Measurements from ENCODE around the gene GNG2. TPM values are rescaled to one million over a fixed set of nuclear protein-coding genes. Genes with fewer than 3 reads are reported as not detected.

Gene GNG2
- total RNA-seq, 1 experiment from 2014 or later: 8.6 TPM

GRCh38 chr14:51960866-51961265 is 100.5 kb downstream of the GNG2 start:
- peaks cover 5% of the 10 kb centered on the region; the same call in 1 of the 2 replicates for H3K9me3 ChIP-seq
- H3K4me1 Mint-ChIP-seq (ENCODE audit: low read depth, unreplicated experiment): no peaks in the 10 kb centered on the region
- no peak overlapping the region for H3K4me3 ChIP-seq (ENCODE audit: low read depth, low read length)
- no peaks in the 10 kb centered on the region for H3K36me3 Mint-ChIP-seq (ENCODE audit: insufficient read depth, unreplicated experiment)
- intact Hi-C loops (cut with micrococcal nuclease; ENCODE audit: unreplicated experiment): no loop called here
- CTCF ChIA-PET: no interaction called here
- no peaks in the 10 kb centered on the region for H3K4me1 ChIP-seq
- BruUV-seq (replicated peaks): no TSS peak
- H3K36me3 ChIP-seq (ENCODE audit: control insufficient read depth, insufficient read depth, low read length): no peaks in the 10 kb centered on the region
- no peaks in the 10 kb centered on the region for H3K27me3 ChIP-seq (replicated peaks; ENCODE audit: control insufficient read depth, insufficient read depth, low read length)
- H3K27me3 Mint-ChIP-seq (ENCODE audit: insufficient read depth, unreplicated experiment): no peaks in the 10 kb centered on the region
- DNase-seq: no peak
- POLR2A ChIA-PET: no interaction called here
- H3K4me3 Mint-ChIP-seq (ENCODE audit: unreplicated experiment): no peak overlapping the region
- H3K9me3 Mint-ChIP-seq (ENCODE audit: unreplicated experiment): peaks cover 26% of the 10 kb centered on the region
- no peak for TF ChIP-seq CTCF (IDR thresholded peaks at IDR 0.05; ENCODE audit: insufficient read depth in 1 of 2, low read depth in 1 of 2, low read length in 1 of 2, severe bottlenecking in 1 of 2, unreplicated experiment in 1 of 2)
- H3K27ac Mint-ChIP-seq (ENCODE audit: unreplicated experiment): no peak overlapping the region

- Mint-ChIP-seq H3K4me1 (ENCODE audit: low read depth, unreplicated experiment) (no peaks in the 10 kb centered on the region), H3K9me3 (ENCODE audit: unreplicated experiment) (peaks cover 26% of the 10 kb centered on the region), H3K36me3 (ENCODE audit: insufficient read depth, unreplicated experiment) (no peaks in the 10 kb centered on the region), H3K4me3 (ENCODE audit: unreplicated experiment) (no peak overlapping the region), H3K27ac (ENCODE audit: unreplicated experiment) (no peak overlapping the region), H3K27me3 (ENCODE audit: insufficient read depth, unreplicated experiment) (no peaks in the 10 kb centered on the region)
- Histone ChIP-seq H3K36me3 (ENCODE audit: control insufficient read depth, insufficient read depth, low read length) (no peaks in the 10 kb centered on the region), H3K4me3 (ENCODE audit: low read depth, low read length) (no peak overlapping the region), H3K9me3 (no peaks in the 10 kb centered on the region), H3K4me1 (no peaks in the 10 kb centered on the region), H3K27me3 (replicated peaks; ENCODE audit: control insufficient read depth, insufficient read depth, low read length) (no peaks in the 10 kb centered on the region)
- POLR2A ChIA-PET: no interaction called here
- no TSS peak for BruUV-seq (replicated peaks)
- no peak for TF ChIP-seq CTCF (IDR thresholded peaks at IDR 0.05; ENCODE audit: insufficient read depth in 1 of 2, low read depth in 1 of 2, low read length in 1 of 2, severe bottlenecking in 1 of 2, unreplicated experiment in 1 of 2)
- intact Hi-C loops (cut with micrococcal nuclease; ENCODE audit: unreplicated experiment): no loop called here
- no peak for DNase-seq
- CTCF ChIA-PET: no interaction called here
These were observed 102.3 kb downstream of the GNG2 start for GRCh38 chr14:51962711-51963110.

- intact Hi-C loops (cut with micrococcal nuclease; ENCODE audit: unreplicated experiment): no loop called here
- Histone ChIP-seq H3K9me3 (no peaks in the 10 kb centered on the region), H3K4me3 (ENCODE audit: low read depth, low read length) (no peak overlapping the region), H3K36me3 (ENCODE audit: control insufficient read depth, insufficient read depth, low read length) (no peaks in the 10 kb centered on the region), H3K27me3 (replicated peaks; ENCODE audit: control insufficient read depth, insufficient read depth, low read length) (no peaks in the 10 kb centered on the region), H3K4me1 (no peaks in the 10 kb centered on the region)
- CTCF ChIA-PET: no interaction called here
- peaks cover 22% of the 10 kb centered on the region for H3K9me3 Mint-ChIP-seq (ENCODE audit: unreplicated experiment)
- DNase-seq: no peak
- TF ChIP-seq CTCF (IDR thresholded peaks at IDR 0.05; ENCODE audit: insufficient read depth in 1 of 2, low read depth in 1 of 2, low read length in 1 of 2, severe bottlenecking in 1 of 2, unreplicated experiment in 1 of 2): no peak
- H3K4me1 Mint-ChIP-seq (ENCODE audit: low read depth, unreplicated experiment): no peaks in the 10 kb centered on the region
- no peaks in the 10 kb centered on the region for H3K36me3 Mint-ChIP-seq (ENCODE audit: insufficient read depth, unreplicated experiment)
- H3K4me3 Mint-ChIP-seq (ENCODE audit: unreplicated experiment): no peak overlapping the region
- BruUV-seq (replicated peaks): no TSS peak
- no peak overlapping the region for H3K27ac Mint-ChIP-seq (ENCODE audit: unreplicated experiment)
- POLR2A ChIA-PET: no interaction called here
- H3K27me3 Mint-ChIP-seq (ENCODE audit: insufficient read depth, unreplicated experiment): no peaks in the 10 kb centered on the region
These were observed 102.9 kb downstream of the GNG2 start for GRCh38 chr14:51963286-51963685.

Measured in Caco-2 (cell line).